Hepatocyte (in vitro differentiated cells): ENCODE measurements around the gene ACSL4. TPM values are rescaled to one million over a fixed set of nuclear protein-coding genes. Genes with fewer than 3 reads are reported as not detected.

ENCODE experiments used
- DNase-seq: peaks from one replicate; pipeline ENCODE4 v3.0.0-alpha.2; 2016; ENCODE audit warnings: low spot score
- H2AFZ ChIP-seq: fragments of 200-600 bp; sonication (generic); 2 replicates; pipeline ENCODE4 v1.6.0; 2016; ENCODE audit warnings: antibody characterized with exemption, mild to moderate bottlenecking
- H3K27ac ChIP-seq: fragments of 200-600 bp; sonication (generic); 2 replicates; pipeline ENCODE4 v1.5.1; 2016; ENCODE audit warnings: mild to moderate bottlenecking
- H3K27me3 ChIP-seq: fragments of 200-600 bp; sonication (generic); 2 replicates; pipeline ENCODE4 v1.6.1; 2016
- H3K36me3 ChIP-seq: fragments of 200-600 bp; sonication (generic); replicated peaks from 2 replicates; pipeline ENCODE4 v1.5.1; 2016; ENCODE audit warnings: low read depth; ENCODE audit not compliant: insufficient read depth
- H3K4me1 ChIP-seq: fragments of 200-600 bp; sonication (generic); 2 replicates; pipeline ENCODE4 v1.5.1; 2016; ENCODE audit warnings: mild to moderate bottlenecking, moderate library complexity; ENCODE audit not compliant: insufficient read depth
- H3K4me2 ChIP-seq: fragments of 200-600 bp; sonication (generic); 2 replicates; pipeline ENCODE4 v1.6.0; 2016
- H3K4me3 ChIP-seq: fragments of 200-600 bp; sonication (generic); 2 replicates; pipeline ENCODE4 v1.5.1; 2016; ENCODE audit warnings: mild to moderate bottlenecking
- H3K79me2 ChIP-seq: fragments of 200-600 bp; sonication (generic); 2 replicates; pipeline ENCODE4 v1.6.0; 2017; ENCODE audit warnings: mild to moderate bottlenecking
- H3K9me2 ChIP-seq: fragments of 200-600 bp; sonication (generic); replicated peaks from 2 replicates; pipeline ENCODE4 v1.6.0; 2017; ENCODE audit warnings: mild to moderate bottlenecking; ENCODE audit not compliant: insufficient read depth
- H3K9me3 ChIP-seq: fragments of 200-600 bp; sonication (generic); 2 replicates; pipeline ENCODE4 v1.5.1; 2016; ENCODE audit warnings: low read depth, mild to moderate bottlenecking
- H4K20me1 ChIP-seq: fragments of 200-600 bp; sonication (generic); 2 replicates; pipeline ENCODE4 v1.6.0; 2016; ENCODE audit warnings: mild to moderate bottlenecking; ENCODE audit not compliant: insufficient read depth, poor library complexity, severe bottlenecking
- CTCF ChIP-seq: fragments of 200-600 bp; sonication (generic); IDR thresholded peaks from 2 replicates; pipeline ENCODE4 v1.5.1; 2016; ENCODE audit warnings: antibody characterized with exemption, mild to moderate bottlenecking; ENCODE audit not compliant: poor library complexity
- EZH2 ChIP-seq: fragments of 200-600 bp; sonication (generic); IDR thresholded peaks from 2 replicates; pipeline ENCODE4 v1.6.1; 2016; ENCODE audit warnings: antibody characterized with exemption, mild to moderate bottlenecking, borderline replicate concordance
- EZH2phosphoT487 ChIP-seq: fragments of 200-600 bp; sonication (generic); IDR thresholded peaks from one replicate; pipeline ENCODE4 v1.6.1; 2018; ENCODE audit warnings: antibody characterized with exemption, mild to moderate bottlenecking, low read depth, moderate library complexity; ENCODE audit not compliant: unreplicated experiment, severe bottlenecking
- WGBS: methylation state at CpG from one replicate; pipeline ENCODE4 v1.1.6; 2016; ENCODE audit warnings: low lambda C conversion rate; ENCODE audit errors: missing lambda C conversion rate; 5-methylcytosine and 5-hydroxymethylcytosine counted together
- polyA plus RNA-seq: library from polyadenylated mRNA; unstranded; fragments of >200 nt; fragmentation: Nextera tagmentation; extraction: Ambion mirVana; gene quantifications from 2 replicates; pipeline ENCODE4 v1.2.1, GENCODE V29; 2016
- small RNA-seq: library from RNA; depleted of rRNA; stranded (forward); fragments of <200 nt; gene quantifications from one replicate; pipeline ENCODE3, GENCODE V24; 2014
- total RNA-seq: library from RNA; depleted of rRNA; stranded (reverse); fragments of >200 nt; gene quantifications from 2 replicates; pipeline ENCODE4 v1.2.3, GENCODE V29; 2014

Gene ACSL4
- total and polyA plus RNA-seq, 2 experiments from 2014 or later, result 51.8 to 250 TPM

- Histone ChIP-seq H3K36me3 (no peaks in the 10 kb centered on the region), H3K27ac (no peak overlapping the region), H3K9me2 (no peaks in the 10 kb centered on the region), H3K4me3 (no peak overlapping the region), H3K9me3 (no peaks in the 10 kb centered on the region), H2AFZ (no peak overlapping the region), H4K20me1 (no peaks in the 10 kb centered on the region), H3K27me3 (no peaks in the 10 kb centered on the region), H3K79me2 (no peaks in the 10 kb centered on the region), H3K4me1 (no peaks in the 10 kb centered on the region), H3K4me2 (no peak overlapping the region)
- TF ChIP-seq EZH2phosphoT487 (no peak), EZH2 (no peak), CTCF (no peak)
- no peak for DNase-seq
- 76% methylated on average over 5 of the region's 5 CpGs for WGBS
Measured at GRCh38 chrX:109601486-109601885, 131.6 kb downstream of the ACSL4 start.

- Histone ChIP-seq H3K4me3 (no peak overlapping the region), H2AFZ (no peak overlapping the region), H3K9me3 (no peaks in the 10 kb centered on the region), H3K27ac (no peak overlapping the region), H3K9me2 (no peaks in the 10 kb centered on the region), H3K36me3 (no peaks in the 10 kb centered on the region), H3K27me3 (no peaks in the 10 kb centered on the region), H4K20me1 (no peaks in the 10 kb centered on the region), H3K4me1 (no peaks in the 10 kb centered on the region), H3K79me2 (no peaks in the 10 kb centered on the region), H3K4me2 (peak overlapping the region; percentile 57)
- 54% methylated on average over 16 of the region's 16 CpGs for WGBS
- TF ChIP-seq EZH2phosphoT487 (no peak), CTCF (no peak), EZH2 (no peak)
- DNase-seq, result peak; percentile 21
Measured at GRCh38 chrX:109600237-109600651, 132.8 kb downstream of the ACSL4 start.

GRCh38 chrX:109596015-109596414 is 137.0 kb downstream of the ACSL4 start:
- Histone ChIP-seq H3K4me1 (no peaks in the 10 kb centered on the region), H3K27ac (no peak overlapping the region), H3K9me2 (no peaks in the 10 kb centered on the region), H3K36me3 (no peaks in the 10 kb centered on the region), H2AFZ (no peak overlapping the region), H3K4me3 (no peak overlapping the region), H3K27me3 (no peaks in the 10 kb centered on the region), H3K4me2 (no peak overlapping the region), H3K9me3 (no peaks in the 10 kb centered on the region), H4K20me1 (no peaks in the 10 kb centered on the region), H3K79me2 (no peaks in the 10 kb centered on the region)
- DNase-seq, result no peak
- 71% methylated on average over 3 of the region's 3 CpGs for WGBS
- TF ChIP-seq EZH2 (no peak), EZH2phosphoT487 (no peak), CTCF (no peak)

Small RNA genes lying within 50 kb of the gene (small RNA-seq; reads per million reads assigned to genes)
- gene AL118496.2, result not detected
- gene RF00019, result not detected

Other genes with a start within 250 kb of the ACSL4 start
- 15.0 and 22.2 TPM in 2 replicates for gene NXT2, start 196.4 kb downstream of the ACSL4 start, total RNA-seq
- 6.3 and 6.7 TPM in 2 replicates for gene NXT2, start 196.4 kb downstream of the ACSL4 start, polyA plus RNA-seq
- 0.10 and 1.8 TPM in 2 replicates for gene KCNE5, start 108.1 kb downstream of the ACSL4 start, total RNA-seq
- 0.16 and 0.21 TPM in 2 replicates for gene KCNE5, start 108.1 kb downstream of the ACSL4 start, polyA plus RNA-seq